CD4-positive, alpha-beta T cell treated with Interleukin-21 for 1 hour (primary cell): ENCODE data around the gene POLR2C.
"Not testable (repeated sequence)": the region's sequence is repeated elsewhere in the genome, so short reads cannot be mapped to it uniquely, and the experiment has no call there.

Experiments
- DNase-seq: peaks from one replicate; pipeline ENCODE4 v3.0.0-alpha.2; 2020

Gene POLR2C

GRCh38 chr16:57480754-57481230 lies 18.3 kb downstream of the POLR2C start:
- DNase-seq = no peak

DNA sequence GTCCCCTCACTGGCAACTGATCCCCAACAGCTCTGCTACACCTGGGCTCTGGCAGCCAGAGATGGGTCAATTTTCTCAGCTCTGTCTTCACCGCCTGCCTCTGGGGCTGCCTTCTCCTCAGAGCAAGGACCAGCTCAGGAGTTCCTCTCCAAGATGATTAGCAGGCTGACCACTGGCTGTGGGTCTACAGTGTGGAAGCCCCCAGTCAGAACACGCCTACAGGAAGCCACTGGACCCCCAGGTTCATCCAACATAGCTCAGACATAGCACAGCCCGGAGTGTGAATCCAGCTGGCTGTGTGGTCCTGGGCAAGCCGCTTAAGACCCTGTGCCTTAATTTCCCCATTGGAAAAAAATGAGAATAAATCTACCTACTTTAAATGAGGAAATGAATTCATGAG lies 18.9 kb downstream of the POLR2C start:
- no peak for DNase-seq

- no peak for DNase-seq
Observed at GRCh38 chr16:57482845-57483545, 20.5 kb downstream of the POLR2C start.

- DNase-seq = no peak
Observed at GRCh38 chr16:57483725-57484514, 21.4 kb downstream of the POLR2C start.

- DNase-seq = no peak
Observed at GRCh38 chr16:57484515-57485005, 22.1 kb downstream of the POLR2C start.

GRCh38 chr16:57485091-57485915 lies 22.8 kb downstream of the POLR2C start:
- no peak for DNase-seq

DNA sequence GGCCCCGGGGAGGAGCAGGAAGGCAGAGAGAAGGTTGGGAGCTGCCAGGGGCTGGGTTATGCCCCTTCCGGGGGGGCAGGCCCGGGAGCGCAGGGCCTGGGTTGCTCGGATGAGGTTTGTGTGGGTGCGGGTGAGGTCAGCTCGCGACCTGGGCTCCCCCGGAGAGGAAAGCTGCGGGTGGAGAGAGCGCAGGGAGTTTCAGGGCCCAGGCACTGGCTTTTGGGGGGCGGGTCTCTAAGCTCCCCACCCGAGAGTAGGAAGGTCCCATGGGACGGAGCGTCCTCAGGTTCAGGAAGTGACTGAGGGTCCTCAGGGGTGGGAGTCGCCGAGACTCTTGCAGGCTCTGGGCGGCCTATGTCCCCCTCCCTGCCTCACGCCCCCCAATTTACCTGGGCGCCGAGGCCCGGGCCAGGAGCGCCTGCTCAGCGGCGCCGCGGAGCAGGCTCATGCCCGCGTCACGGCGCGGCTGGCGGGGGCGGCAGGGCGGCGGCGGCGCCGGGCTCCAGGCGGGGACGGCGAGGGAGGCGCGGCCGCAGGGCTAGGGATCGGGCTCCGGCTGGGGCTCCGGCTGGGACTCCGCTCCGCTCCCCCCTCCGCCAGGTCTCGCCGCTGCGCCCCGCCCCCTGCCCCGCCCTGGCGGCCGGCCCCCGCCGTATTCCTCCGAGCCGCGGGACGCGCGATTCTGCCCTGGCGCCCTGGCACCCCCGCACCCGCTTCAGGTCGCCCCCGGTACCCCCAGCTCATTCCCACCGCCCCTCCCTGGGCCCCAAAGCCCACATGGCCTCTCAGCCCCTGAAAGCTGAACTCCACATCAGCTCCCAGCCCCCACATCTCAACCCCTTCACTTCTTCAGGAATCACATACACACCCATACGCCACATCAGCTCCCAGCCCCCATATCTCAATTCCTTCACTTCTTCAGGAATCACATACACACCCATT lies 23.7 kb downstream of the POLR2C start, which contains the start of gene DOK4:
DOK4 (minus strand) TSS at position 578 of the 942 bp plus-strand sequence. CDS start 6,986 bp downstream, outside the sequence.
- DNase-seq = peak; percentile 81

DNA sequence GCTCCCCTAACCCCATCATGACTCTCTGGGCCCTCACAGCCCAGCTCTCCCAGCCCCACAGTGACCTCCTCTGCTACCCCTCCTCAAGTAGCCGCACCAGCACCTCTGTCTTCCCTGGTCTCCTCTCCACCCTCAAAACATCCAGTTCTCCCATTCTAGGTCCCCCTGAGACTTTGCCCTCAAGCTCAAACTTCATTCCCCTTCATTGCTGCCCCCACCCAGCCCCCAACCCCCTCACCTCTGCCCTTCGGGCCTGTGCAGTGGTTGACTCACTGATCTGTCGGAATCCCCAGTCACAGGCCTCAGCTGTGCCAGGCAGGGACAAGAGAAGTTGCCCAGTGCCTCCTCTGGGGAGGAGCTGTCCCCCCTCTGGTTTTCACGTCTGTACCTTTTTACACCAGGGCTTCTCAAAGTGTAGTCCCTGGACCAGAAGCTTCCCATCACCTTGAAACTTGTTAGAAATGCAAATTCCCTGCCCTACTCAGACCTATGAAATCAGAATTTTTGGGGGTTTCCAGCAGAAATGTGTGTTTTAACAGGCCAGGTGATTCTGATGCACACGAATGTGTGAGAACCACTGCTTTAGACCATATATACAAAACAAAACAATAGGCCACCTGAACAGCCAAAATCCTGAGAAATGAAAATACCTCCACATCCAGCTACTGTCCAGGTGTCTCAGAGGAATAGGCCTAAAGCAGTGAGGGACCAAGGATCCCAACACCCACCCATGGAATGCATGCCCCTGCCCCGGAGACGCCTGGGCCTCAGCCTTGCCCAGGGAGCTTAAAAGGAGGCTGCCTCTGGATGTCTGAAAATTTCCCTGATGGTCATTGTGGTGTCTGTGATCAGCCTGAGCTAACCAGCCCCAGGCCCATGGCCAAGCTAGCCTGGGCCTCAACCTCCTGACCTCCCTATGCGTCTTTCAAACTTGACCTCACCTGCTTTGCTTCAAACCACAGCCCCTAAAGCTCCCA lies 24.7 kb downstream of the POLR2C start:
- no peak for DNase-seq

DNA sequence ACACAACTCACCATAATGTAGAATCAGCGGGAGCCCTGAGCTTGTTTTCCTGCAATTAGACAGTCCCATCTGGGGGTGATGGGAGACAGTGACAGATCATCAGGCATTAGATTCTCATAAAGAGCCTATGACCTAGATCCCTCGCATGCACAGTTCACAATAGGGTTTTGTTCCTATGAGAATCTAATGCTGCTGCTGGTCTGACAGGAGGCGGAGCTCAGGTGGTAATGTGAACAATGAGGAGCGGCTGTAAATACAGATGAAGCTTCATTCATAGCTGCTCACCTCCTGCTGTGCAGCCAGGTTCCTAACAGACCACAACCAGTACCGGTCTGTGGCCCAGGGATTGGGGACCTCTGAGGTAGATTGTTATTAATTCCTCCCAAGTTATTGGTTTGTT lies 26.8 kb downstream of the POLR2C start:
- no peak for DNase-seq

DNA sequence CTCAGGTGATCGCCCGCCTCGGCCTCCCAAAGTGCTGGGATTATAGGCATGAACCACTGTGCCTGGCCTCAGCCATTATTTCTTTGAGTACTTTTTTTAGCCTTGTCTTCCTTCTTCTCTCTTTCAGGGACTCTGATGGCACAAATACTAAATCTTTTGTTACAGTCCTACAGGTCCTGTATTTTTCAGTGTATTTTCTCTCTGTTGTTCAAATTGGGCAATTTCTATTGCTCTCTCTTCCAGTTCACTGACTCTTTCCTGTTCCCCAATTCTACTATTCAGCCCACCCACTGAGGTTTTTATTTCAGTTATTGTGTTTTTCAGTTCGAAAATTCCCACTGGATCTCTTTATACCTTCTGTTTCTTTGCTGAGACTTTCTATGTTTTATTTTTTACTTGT lies 31.3 kb downstream of the POLR2C start:
- DNase-seq = no peak

GRCh38 chr16:57497121-57497520 lies 34.6 kb downstream of the POLR2C start:
- no peak for DNase-seq

- DNase-seq = no peak
Observed at GRCh38 chr16:57498031-57498430, 35.6 kb downstream of the POLR2C start.

GRCh38 chr16:57499941-57500340 lies 37.5 kb downstream of the POLR2C start:
- DNase-seq = not testable (repeated sequence)

GRCh38 chr16:57500578-57501111 lies 38.2 kb downstream of the POLR2C start:
- DNase-seq = no peak

- DNase-seq = no peak
Observed at GRCh38 chr16:57501492-57501891, 39.0 kb downstream of the POLR2C start.

- DNase-seq = no peak
Observed at GRCh38 chr16:57502048-57502775, 39.7 kb downstream of the POLR2C start.

- DNase-seq = no peak
Observed at GRCh38 chr16:57503366-57503765, 40.9 kb downstream of the POLR2C start.

- DNase-seq = no peak
Observed at GRCh38 chr16:57504001-57504400, 41.5 kb downstream of the POLR2C start.

GRCh38 chr16:57504491-57504890 lies 42.0 kb downstream of the POLR2C start:
- no peak for DNase-seq

DNA sequence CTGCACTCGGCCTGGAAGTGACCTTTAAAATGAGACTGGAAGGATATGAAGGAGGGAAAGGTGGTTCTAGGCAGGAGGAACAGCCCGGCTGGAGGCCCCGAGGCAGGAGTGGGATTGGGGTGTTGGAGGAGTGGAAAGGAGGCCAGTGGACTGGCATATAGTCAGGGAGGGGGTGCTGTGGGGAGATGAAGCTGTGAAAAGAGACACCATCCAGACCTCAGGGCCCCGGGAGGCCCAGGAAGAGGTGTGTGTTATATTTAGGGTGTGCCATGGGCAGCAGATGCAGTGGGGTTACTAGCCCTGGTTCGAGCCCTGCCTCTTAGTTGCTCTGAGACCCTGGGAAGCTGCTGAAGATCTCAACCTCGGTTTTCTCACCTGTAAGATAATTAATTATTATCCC lies 42.7 kb downstream of the POLR2C start:
- no peak for DNase-seq
